OCI-LY7 (cell line): ENCODE results near the gene ENGASE. TPM values are rescaled to one million over a fixed set of nuclear protein-coding genes. Genes with fewer than 3 reads are reported as not detected.
A peak's percentile ranks its signal among the peaks of the same experiment; 100 is the strongest.

Experiments
- BruUV-seq: library from RNA; stranded (reverse); fragments of 400-500 nt; replicated peaks from 2 replicates; lab custom pipeline; 2021; lab: Mats Ljungman, UMichigan
- CTCF ChIA-PET: fragments of 300-600 bp; sonication (Branson Sonifier 250); formaldehyde crosslinking; loops from one replicate; lab custom pipeline; 2022; ENCODE audit warnings: antibody characterized with exemption; ENCODE audit not compliant: unreplicated experiment; lab: Charles Lee
- POLR2A ChIA-PET: fragments of 300-600 bp; sonication (Branson Sonifier 250); formaldehyde crosslinking; loops from one replicate; lab custom pipeline; 2022; ENCODE audit warnings: antibody characterized with exemption; lab: Charles Lee
- DNase-seq: peaks from one replicate; pipeline ENCODE4 v3.0.0-alpha.2; 2015; ENCODE audit warnings: low spot score
- H2AFZ ChIP-seq: fragments of 200-600 bp; sonication (generic), shearing (Covaris generic); 2 replicates; pipeline ENCODE4 v1.6.1; 2014; ENCODE audit warnings: mild to moderate bottlenecking, antibody characterized with exemption, low read length, moderate library complexity
- H3K27ac ChIP-seq: fragments of 200-600 bp; sonication (generic); 2 replicates; pipeline ENCODE4 v1.5.1; 2014; ENCODE audit warnings: mixed run types, low read depth, mild to moderate bottlenecking, moderate library complexity, low read length, inconsistent platforms; ENCODE audit not compliant: poor library complexity, severe bottlenecking
- H3K36me3 ChIP-seq: fragments of 200-600 bp; sonication (generic); 2 replicates; pipeline ENCODE4 v1.6.1; 2014; ENCODE audit warnings: mild to moderate bottlenecking, antibody characterized with exemption, low read length, moderate library complexity, mixed read lengths; ENCODE audit not compliant: insufficient read depth
- H3K4me1 ChIP-seq: fragments of 200-600 bp; sonication (generic); 2 replicates; pipeline ENCODE4 v1.5.1; 2014; ENCODE audit warnings: mild to moderate bottlenecking, low read length; ENCODE audit not compliant: insufficient read depth, poor library complexity, severe bottlenecking
- H3K4me2 ChIP-seq: fragments of 200-600 bp; sonication (generic); 2 replicates; pipeline ENCODE4 v1.6.1; 2014; ENCODE audit warnings: mild to moderate bottlenecking, low read length
- H3K4me3 ChIP-seq: fragments of 200-600 bp; sonication (generic); 2 replicates; pipeline ENCODE4 v1.5.1; 2014; ENCODE audit warnings: mild to moderate bottlenecking, low read depth, low read length; ENCODE audit not compliant: poor library complexity, severe bottlenecking
- H3K79me2 ChIP-seq: fragments of 200-600 bp; sonication (generic); 2 replicates; pipeline ENCODE4 v1.6.1; 2016; ENCODE audit warnings: low read depth, mild to moderate bottlenecking, low read length, moderate library complexity, mixed read lengths; ENCODE audit not compliant: insufficient read depth
- H3K9me2 ChIP-seq: fragments of 200-600 bp; sonication (generic); 2 replicates; pipeline ENCODE4 v1.6.1; 2016; ENCODE audit warnings: mild to moderate bottlenecking, low read length, mixed read lengths; ENCODE audit not compliant: insufficient read depth
- H3K9me3 ChIP-seq: fragments of 200-600 bp; sonication (generic); 2 replicates; pipeline ENCODE4 v1.6.1; 2014; ENCODE audit warnings: mild to moderate bottlenecking, mixed run types, low read length, mixed read lengths
- H4K20me1 ChIP-seq: fragments of 200-600 bp; sonication (generic); 2 replicates; pipeline ENCODE4 v1.6.1; 2014; ENCODE audit warnings: mild to moderate bottlenecking, antibody characterized with exemption, low read length, moderate library complexity, mixed read lengths; ENCODE audit not compliant: insufficient read depth
- EZH2phosphoT487 ChIP-seq: fragments of 200-600 bp; sonication (generic); IDR thresholded peaks from 2 replicates; pipeline ENCODE4 v1.6.1; 2018; ENCODE audit warnings: low read depth, borderline replicate concordance, mild to moderate bottlenecking, mixed run types, antibody characterized with exemption, low read length, moderate library complexity, mixed read lengths
- intact Hi-C: fragments of 100-400 bp; cut with micrococcal nuclease; formaldehyde crosslinking; loops from one replicate; pipeline ENCODE4 v1.10.0; 2022; ENCODE audit not compliant: unreplicated experiment
- total RNA-seq, 2 experiments: library from RNA; depleted of rRNA in 1 of 2; stranded (reverse); fragments of >200 nt in 1 of 2; shearing (Covaris generic) in 1 of 2; gene quantifications; 2 replicates each; pipeline ENCODE4 v1.2.3, GENCODE V29; 2014 to 2022
- TF ChIP-seq, protein P1 (sequence below): fragments of 200-600 bp; sonication (generic); conservative IDR thresholded peaks from 2 replicates; pipeline ENCODE4 v1.5.1; 2014; ENCODE audit warnings: mild to moderate bottlenecking, antibody characterized with exemption, low read length, moderate library complexity, mixed read lengths

Gene ENGASE
- total RNA-seq, 2 experiments from 2014 or later: 8.4 to 35.1 TPM

DNA sequence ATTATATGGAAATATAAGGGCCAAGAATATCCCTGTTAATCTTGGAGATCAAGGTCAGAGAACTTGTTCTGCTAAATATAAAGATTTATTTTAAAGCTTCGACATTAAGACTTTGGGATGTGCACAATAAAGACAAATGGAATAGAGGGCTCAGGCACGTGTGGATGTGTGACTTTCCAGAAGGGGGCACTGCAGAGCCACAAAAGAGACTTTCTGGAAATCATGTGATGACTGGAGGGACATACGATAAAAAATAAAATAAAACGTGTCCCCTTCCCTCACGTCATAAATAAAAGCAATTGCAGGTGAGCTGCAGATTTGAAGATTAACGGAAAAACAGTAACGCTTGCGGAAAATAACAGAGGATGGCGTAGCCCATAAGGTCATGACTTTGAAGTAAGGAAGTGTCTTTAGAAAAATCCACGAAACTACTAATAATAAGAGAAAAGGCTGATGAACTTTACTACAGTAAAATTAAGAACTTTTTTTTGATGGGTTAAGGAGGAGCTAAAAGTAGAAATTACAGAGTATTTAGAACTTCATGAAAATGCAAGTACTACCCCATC is 9.4 kb upstream of the ENGASE start:
- Histone ChIP-seq H3K27ac (no peak overlapping the region), H3K4me2 (no peak overlapping the region), H4K20me1 (no peaks in the 10 kb centered on the region), H2AFZ (no peak overlapping the region), H3K4me1 (no peaks in the 10 kb centered on the region), H3K9me3 (no peaks in the 10 kb centered on the region), H3K4me3 (no peak overlapping the region), H3K36me3 (no peaks in the 10 kb centered on the region), H3K9me2 (no peaks in the 10 kb centered on the region), H3K79me2 (no peaks in the 10 kb centered on the region)
- ChIA-PET CTCF (no interaction called here), POLR2A (no interaction called here)
- BruUV-seq: no TSS peak
- no peak for TF ChIP-seq EZH2phosphoT487
- TF ChIP-seq, protein P1, sequence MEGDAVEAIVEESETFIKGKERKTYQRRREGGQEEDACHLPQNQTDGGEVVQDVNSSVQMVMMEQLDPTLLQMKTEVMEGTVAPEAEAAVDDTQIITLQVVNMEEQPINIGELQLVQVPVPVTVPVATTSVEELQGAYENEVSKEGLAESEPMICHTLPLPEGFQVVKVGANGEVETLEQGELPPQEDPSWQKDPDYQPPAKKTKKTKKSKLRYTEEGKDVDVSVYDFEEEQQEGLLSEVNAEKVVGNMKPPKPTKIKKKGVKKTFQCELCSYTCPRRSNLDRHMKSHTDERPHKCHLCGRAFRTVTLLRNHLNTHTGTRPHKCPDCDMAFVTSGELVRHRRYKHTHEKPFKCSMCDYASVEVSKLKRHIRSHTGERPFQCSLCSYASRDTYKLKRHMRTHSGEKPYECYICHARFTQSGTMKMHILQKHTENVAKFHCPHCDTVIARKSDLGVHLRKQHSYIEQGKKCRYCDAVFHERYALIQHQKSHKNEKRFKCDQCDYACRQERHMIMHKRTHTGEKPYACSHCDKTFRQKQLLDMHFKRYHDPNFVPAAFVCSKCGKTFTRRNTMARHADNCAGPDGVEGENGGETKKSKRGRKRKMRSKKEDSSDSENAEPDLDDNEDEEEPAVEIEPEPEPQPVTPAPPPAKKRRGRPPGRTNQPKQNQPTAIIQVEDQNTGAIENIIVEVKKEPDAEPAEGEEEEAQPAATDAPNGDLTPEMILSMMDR: peak; percentile 86
- DNase-seq: peak; percentile 48
- intact Hi-C loops: no loop called here

- Histone ChIP-seq H3K4me2 (no peak overlapping the region), H3K9me3 (no peaks in the 10 kb centered on the region), H3K4me1 (no peaks in the 10 kb centered on the region), H3K79me2 (no peaks in the 10 kb centered on the region), H3K36me3 (no peaks in the 10 kb centered on the region), H3K9me2 (no peaks in the 10 kb centered on the region), H2AFZ (no peak overlapping the region), H3K4me3 (no peak overlapping the region), H3K27ac (no peak overlapping the region), H4K20me1 (no peaks in the 10 kb centered on the region)
- intact Hi-C loops: no loop called here
- no peak for DNase-seq
- no peak for TF ChIP-seq EZH2phosphoT487
- TF ChIP-seq, protein P1: no peak
- POLR2A ChIA-PET: interaction anchor here (0.7 kb wide), 1 partner anchor 1641 kb away, joined by 3 read pairs; no protein-coding TSS in a partner anchor
- CTCF ChIA-PET: interaction anchor here (0.6 kb wide), 1 partner anchor 14 kb away, joined by 3 read pairs; no protein-coding TSS in a partner anchor
- BruUV-seq: no TSS peak
These were observed 7.7 kb upstream of the ENGASE start for GRCh38 chr17:79066963-79067362.

DNA sequence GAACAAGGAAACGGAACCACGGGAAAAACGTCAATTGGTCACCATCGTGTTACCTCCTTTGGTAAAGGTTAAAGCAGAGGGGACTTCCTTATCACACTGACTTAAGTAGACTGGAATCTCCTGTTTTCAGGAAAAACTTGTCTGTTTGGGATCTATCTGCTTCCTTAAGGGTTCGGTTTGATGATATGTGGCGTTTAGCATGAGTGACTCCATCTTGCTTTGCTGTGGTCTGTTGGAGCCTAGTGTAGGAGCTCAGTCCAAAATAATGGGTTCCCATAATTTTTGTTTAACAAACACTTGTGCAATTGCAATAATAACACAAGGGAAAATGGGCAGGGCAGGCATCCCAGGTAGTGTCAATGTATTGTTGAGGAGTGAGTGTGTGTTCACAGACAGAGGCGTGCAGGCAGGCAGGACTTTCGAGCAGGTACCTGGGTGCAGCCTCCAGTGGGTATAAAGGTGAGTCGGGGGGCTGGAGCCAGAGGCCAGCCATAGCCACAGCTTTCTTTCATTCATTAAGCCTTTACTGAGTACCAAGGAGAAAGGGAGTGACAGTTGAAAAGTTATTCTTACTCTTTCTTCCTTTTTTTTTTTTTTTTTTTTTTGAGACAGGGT is 4.3 kb upstream of the ENGASE start:
- no peaks in the 10 kb centered on the region for H3K36me3 ChIP-seq
- no peak overlapping the region for H2AFZ ChIP-seq
- DNase-seq: no peak
- no TSS peak for BruUV-seq
- no peaks in the 10 kb centered on the region for H3K79me2 ChIP-seq
- intact Hi-C loops: no loop called here
- H3K4me1 ChIP-seq: peaks cover 5% of the 10 kb centered on the region
- TF ChIP-seq, protein P1: no peak
- TF ChIP-seq EZH2phosphoT487: no peak
- no peak overlapping the region for H3K4me3 ChIP-seq
- ChIA-PET POLR2A (no interaction called here), CTCF (no interaction called here)
- no peak overlapping the region for H3K27ac ChIP-seq
- H3K9me2 ChIP-seq: no peaks in the 10 kb centered on the region
- H3K4me2 ChIP-seq: no peak overlapping the region
- H3K9me3 ChIP-seq: no peaks in the 10 kb centered on the region
- H4K20me1 ChIP-seq: no peaks in the 10 kb centered on the region
